ENCODE results near the gene RILPL2. TPM values are rescaled to one million over a fixed set of nuclear protein-coding genes. Genes with fewer than 3 reads are reported as not detected.
"Not testable (repeated sequence)": the region's sequence is repeated elsewhere in the genome, so short reads cannot be mapped to it uniquely, and the experiment has no call there.

RILPL2 gene, protein sequence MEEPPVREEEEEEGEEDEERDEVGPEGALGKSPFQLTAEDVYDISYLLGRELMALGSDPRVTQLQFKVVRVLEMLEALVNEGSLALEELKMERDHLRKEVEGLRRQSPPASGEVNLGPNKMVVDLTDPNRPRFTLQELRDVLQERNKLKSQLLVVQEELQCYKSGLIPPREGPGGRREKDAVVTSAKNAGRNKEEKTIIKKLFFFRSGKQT
- 2.0 and 2.2 TPM in 2 replicates for total RNA-seq (2014; rRNA removed; shearing (Covaris generic))
- polyA plus RNA-seq (2015; cell fraction: cytosol; rRNA removed) = 3.1 and 3.2 TPM in 2 replicates
- 0.62 and 0.66 TPM in 2 replicates for polyA plus RNA-seq (2015; cell fraction: nucleus; rRNA removed)

DNA sequence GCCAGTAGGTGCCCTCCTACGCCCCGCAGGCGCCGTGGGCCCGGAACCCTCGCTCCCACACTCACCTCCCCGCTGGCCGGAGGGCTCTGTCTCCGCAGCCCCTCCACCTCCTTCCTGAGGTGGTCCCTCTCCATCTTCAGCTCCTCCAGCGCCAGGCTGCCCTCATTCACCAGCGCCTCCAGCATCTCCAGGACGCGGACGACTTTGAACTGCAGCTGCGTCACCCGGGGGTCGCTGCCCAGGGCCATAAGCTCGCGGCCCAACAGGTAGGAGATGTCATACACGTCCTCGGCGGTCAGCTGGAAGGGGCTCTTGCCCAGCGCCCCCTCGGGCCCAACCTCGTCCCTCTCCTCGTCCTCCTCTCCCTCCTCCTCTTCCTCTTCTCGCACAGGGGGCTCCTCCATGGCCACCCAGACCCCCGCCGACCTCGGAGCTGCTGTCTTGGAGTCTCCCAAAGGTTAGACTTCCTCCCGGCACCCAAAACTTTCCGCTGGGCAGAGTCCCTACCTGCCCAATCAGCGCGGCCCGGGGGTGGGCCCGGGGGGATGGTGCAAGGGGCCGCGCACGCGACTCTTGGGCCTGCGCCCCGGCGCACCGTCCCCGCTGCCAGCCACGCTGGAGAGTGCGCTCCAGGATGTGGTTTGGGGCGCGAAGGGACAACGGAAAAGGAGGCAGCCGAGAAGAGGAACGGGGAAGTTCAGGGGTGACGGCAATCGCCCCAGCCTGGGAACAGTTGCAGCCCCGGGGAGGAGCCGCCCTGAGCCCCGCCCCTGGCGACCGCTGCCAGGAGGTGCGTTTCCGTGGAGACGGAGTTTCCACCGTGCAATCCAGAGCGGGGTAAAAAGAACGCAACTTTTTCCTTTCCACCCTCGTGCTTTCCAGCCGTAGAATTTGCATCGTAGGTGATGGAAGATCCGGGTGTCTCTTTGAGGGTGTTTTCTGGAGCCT is at the start of gene RILPL2:
RILPL2 (minus strand) TSS at position 668 of the 948 bp plus-strand sequence; CDS start at position 404, 264 bp downstream.
- in situ Hi-C loops (cut with HindIII; ENCODE audit: low pct_unique_long_range_greater_than_20kb, low sequenced_read_pairs) = no loop called here
- DNase-seq (ENCODE audit: low read depth, low spot score) = peak; percentile 76

DNA sequence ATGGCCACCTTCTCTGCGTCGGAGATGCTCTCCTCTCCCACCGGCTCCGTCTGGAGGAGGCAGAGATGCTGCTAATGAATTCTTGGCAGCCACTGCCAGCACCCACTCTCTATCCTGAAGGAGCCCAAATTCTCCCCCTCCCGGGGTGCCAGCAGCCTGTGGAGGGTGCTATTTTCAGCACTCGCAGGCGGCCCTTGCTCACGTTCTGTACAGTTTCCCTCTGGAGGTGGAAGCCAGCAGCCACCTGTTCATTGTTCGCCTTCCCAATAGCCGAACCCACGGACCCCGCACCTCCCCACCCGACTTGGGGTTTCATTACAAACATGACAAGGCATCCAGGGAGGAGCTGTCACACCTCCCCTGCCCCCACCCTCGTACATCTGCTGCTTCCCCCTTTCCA is 49.3 kb upstream of the RILPL2 start:
- in situ Hi-C loops (cut with HindIII; ENCODE audit: low pct_unique_long_range_greater_than_20kb, low sequenced_read_pairs) = no loop called here
- DNase-seq (ENCODE audit: low read depth, low spot score) = no peak

DNA sequence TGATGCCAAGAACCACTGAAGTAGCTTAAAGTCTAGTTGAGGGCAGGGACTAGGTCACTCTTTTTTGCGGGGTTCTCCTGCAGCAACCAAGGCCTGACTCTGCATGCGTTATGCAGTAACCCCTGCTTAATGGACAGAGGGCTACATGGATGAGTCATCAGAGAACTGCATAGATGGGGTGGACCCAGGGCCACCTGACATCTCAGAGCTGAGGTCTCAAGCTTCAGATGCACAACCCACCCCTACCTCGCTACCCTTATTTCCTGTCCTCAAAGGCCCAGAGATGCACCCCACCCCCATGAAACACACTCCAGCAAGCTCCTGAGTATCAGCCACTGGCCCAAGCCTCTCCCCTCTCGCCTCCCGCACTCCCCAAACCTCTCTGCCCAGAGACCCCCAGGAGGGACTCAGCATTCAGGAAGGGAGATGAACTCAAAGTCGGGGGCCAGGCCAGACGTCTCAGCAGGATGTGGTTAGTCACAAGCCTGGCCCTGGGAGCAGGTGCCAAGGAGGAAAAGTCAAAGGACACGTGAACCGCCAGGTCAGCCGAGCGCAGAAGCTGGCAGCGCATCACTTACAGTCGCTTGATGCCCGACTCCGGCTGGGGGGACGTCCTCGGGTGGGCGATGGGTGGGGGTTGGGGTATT is 47.2 kb upstream of the RILPL2 start:
- in situ Hi-C loops (cut with HindIII; ENCODE audit: low pct_unique_long_range_greater_than_20kb, low sequenced_read_pairs) = no loop called here
- no peak for DNase-seq (ENCODE audit: low read depth, low spot score)

DNA sequence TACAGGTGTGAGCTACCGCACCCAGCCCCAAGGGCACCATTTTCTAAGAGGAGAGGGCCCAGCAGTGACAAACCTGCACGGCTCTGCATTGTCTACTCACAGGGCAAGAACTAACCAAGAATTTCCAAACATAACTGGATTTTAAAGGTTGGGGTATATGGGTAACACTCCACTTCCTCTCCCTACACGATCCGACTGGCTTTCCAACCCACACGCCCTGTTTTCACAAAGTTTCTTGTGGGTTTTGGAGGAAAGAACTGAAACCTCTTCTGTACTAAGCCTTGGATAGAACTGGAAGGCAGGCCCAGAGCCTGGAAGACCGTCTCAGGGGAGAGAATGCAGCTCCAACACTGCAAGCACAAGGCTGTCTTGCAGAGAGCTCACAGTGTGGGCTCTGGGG is 46.4 kb upstream of the RILPL2 start:
- in situ Hi-C loops (cut with HindIII; ENCODE audit: low pct_unique_long_range_greater_than_20kb, low sequenced_read_pairs) = no loop called here
- no peak for DNase-seq (ENCODE audit: low read depth, low spot score)

DNA sequence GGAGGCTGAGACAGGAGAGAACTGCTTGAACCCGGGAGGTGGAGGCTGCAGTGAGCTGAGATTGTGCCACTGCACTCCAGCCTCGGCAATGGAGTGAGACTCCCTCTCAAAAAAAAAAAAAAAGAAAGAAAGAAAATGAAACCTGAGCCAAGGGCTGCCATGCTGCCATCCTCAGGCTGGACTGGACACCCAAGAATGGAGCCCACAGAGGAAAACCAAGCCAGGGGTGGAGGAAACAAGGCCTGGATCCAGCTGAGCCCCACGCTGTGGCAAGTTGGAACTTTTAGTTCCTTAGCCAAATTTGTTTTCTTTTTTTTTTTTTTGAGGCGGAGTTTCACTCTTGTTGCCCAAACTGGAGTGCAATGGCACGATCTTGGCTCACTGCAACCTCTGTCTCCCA is 44.8 kb upstream of the RILPL2 start:
- DNase-seq (ENCODE audit: low read depth, low spot score); in situ Hi-C loops (cut with HindIII; ENCODE audit: low pct_unique_long_range_greater_than_20kb, low sequenced_read_pairs): not testable (repeated sequence)

DNA sequence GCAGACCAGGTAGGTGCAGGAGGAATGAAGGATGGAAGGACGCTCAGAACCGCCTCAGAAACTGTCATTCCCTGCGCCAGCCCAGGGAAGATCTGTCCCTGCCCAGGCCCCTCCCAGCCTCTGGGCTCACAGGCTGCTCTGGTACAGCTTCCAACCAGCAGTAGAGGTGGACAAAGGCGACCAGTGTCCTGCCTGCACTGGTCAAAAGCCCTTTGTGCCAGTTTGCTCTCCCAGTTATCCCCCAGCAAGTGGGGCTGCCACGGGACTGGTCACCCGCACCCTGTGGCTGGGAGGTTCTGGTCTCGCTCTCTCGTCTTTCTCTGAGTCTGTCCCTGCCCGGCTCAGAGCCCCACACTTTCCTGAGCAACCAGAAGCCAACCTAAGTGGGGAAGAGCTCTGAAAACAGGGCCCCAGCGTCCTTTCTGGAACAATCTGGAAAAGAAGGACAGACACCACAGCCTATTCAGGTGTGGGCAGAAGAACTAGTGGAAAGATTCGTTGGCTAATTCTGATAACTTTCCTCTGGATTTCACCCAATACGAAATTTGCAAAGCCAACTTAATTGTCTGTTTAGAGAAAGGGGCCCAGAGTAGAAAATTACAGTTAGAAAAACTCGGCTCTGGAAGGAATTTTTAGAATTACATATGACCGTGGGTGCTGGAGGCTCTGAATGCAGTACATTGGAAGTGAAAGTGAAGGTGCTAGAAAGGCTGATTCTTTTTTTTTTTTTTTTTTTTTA is 43.1 kb upstream of the RILPL2 start:
- peak; percentile 96 for DNase-seq (ENCODE audit: low read depth, low spot score)
- in situ Hi-C loops (cut with HindIII; ENCODE audit: low pct_unique_long_range_greater_than_20kb, low sequenced_read_pairs) = no loop called here

DNA sequence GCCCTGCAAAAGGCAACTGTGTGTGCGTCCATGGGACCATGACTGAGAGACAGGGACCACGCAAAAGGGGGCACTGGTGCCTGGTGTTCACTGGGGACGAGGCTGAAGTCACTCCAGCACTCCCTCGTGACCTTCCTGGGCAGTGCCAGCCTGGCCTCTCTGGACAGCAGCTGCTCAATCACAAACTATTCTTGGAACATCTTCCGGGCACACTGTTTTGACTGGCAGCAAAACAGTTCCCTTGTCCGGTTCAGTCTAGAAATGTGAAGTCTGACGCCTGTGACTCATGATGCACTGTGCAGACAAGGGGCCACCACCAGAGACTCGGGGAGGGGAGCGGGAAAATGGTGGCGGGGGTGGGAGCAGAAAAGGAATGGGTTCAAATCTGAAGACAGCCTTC is 42.3 kb upstream of the RILPL2 start:
- peak; percentile 74 for DNase-seq (ENCODE audit: low read depth, low spot score)
- in situ Hi-C loops (cut with HindIII; ENCODE audit: low pct_unique_long_range_greater_than_20kb, low sequenced_read_pairs) = no loop called here

DNA sequence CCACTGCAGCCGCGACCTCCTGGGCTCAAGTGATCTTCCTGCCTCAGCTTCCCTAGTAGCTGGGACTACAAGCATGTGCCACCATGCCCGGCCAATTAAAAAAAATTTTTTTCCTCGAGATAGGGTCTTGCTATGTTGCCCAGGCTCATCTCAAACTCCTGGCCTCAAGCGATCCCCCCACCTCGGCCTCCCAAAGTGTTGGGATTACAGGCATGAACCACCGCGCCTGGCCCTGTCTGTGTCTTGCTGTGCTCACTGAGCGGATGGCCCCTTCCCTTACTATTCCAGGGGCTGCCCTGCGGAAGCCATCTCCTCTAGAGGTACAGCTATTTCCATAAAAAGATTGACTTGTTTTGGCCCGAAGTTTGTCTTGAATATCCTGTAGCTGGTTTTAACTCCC is 41.6 kb upstream of the RILPL2 start:
- in situ Hi-C loops (cut with HindIII; ENCODE audit: low pct_unique_long_range_greater_than_20kb, low sequenced_read_pairs) = no loop called here
- no peak for DNase-seq (ENCODE audit: low read depth, low spot score)

DNA sequence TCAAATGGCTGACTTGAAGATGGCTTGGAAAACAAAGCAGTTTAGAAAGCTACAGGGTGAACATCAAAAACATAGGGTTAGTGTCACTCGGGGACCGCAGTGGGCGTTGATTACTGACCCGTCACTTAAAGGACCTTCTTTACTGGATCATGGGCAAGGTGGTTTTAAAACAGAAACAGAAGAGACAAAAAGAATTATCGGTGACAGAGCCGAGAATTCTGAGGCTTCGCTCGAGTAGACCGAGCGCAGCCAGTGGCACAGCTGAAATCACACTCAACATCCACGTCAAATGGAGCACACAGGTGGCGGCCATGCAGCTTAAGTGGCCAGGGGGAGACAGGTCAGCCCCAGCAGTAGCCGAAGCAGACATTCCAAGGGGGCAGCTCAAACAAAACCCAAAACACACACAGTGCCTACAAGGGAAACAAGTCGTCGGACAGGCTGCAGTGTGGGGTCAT is 38.8 kb upstream of the RILPL2 start:
- in situ Hi-C loops (cut with HindIII; ENCODE audit: low pct_unique_long_range_greater_than_20kb, low sequenced_read_pairs) = no loop called here
- DNase-seq (ENCODE audit: low read depth, low spot score) = no peak

DNA sequence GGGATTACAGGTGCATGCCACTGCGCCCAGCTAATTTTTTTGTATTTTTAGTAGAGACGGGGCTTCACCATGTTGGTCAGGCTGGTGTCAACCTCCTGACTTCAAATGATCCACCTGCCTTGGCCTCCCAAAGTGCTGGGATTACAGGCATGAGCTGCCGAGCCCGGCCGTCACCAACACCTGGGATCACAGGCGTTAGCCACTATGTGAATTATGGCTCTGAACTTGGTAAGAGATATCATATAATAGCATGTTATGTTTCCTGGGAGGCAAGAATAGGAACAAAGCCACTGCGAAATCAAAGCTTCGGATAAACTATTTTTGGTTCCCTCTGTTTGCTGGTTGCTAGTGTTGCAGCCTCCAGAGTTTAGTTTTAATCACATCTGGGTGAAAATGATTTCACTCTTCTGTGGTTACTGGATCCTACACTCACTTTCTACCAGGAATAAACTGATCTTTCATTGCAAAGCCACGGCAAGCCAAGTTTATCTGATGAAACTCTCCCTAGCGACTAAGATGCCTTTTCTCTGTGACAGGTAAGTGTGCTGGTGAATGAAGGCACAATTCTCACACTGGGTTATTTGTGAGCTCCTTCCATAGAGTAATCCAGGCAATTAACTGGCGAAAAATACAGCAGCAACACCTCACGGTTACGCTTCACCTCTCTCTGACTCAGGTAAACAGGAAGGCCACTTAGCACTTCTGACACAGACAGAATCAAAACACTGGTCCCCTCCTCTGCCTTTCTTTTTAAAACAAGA is 38.2 kb upstream of the RILPL2 start:
- in situ Hi-C loops (cut with HindIII; ENCODE audit: low pct_unique_long_range_greater_than_20kb, low sequenced_read_pairs) = no loop called here
- DNase-seq (ENCODE audit: low read depth, low spot score) = no peak

DNA sequence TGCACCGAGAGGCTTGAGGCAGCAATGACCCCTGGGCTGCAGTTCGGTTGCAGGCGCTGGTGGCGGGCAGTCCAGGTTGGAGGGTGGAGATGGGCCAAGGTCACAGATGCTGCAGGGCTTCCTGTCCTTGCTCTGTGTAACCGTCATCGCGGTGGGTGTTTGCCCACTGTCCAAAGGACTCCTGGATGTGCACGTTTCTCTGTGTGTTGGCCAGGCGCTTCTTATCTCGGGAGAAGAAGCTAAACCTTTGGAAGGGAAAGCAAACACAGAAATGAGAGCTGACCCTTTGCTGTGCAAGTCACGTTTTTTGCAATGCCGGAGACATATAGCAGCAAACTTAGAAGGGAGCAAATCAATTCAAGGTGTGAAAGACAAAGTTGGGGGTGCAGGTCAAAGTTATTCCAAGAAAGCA is 36.0 kb upstream of the RILPL2 start:
- in situ Hi-C loops (cut with HindIII; ENCODE audit: low pct_unique_long_range_greater_than_20kb, low sequenced_read_pairs) = no loop called here
- DNase-seq (ENCODE audit: low read depth, low spot score) = no peak

DNA sequence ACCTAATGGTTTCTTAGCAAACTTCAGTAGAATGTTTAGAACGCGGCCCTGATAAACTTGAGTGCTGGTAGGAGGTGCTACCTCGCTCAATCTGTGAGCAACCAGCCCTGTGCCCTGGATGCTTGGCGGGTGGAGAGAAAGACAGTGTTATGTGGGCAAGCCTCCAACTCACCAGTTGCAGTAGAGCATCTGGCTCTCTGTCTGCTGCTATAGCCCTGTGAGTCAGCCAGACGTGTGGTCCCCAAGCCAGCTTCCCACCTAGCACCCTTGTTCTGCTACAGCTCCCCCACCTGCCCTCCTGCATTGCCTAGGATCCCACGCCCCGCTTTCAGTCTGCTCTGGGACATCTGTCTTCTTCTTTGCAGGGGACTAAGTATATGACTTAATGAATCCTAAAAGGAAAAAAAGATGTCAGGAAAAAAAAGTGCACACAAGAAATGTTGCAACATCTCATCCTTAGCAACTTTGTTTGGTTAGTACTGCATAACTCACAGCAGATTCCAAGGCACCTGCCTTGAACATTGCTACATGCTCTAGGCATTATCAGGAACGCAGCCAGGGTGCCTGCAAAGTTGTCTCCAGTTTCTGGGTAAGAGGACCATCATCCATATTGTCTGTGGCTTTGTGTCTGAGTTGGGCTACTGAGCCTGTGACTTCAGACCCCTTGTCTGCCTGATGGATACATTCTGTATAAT is 35.0 kb upstream of the RILPL2 start:
- no peak for DNase-seq (ENCODE audit: low read depth, low spot score)
- in situ Hi-C loops (cut with HindIII; ENCODE audit: low pct_unique_long_range_greater_than_20kb, low sequenced_read_pairs) = no loop called here

DNA sequence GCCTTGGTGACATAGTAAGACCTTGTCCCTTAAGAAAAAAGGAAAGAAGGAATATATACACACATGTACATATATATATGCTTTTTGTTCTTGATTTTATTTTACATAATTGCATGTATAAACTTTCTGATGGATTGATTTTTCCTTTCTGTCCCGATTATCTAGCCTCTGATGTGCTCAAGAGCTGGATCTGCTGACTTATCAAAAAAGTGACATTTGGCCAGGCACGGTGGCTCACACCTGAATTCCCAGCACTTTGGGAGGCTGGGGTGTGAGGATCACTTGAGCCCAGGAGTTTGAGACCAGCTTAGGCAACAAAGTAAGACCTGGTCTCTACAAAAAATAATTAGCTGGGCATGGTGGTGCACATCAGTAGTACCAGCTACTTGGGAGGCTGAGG is 33.5 kb upstream of the RILPL2 start:
- in situ Hi-C loops (cut with HindIII; ENCODE audit: low pct_unique_long_range_greater_than_20kb, low sequenced_read_pairs) = no loop called here
- DNase-seq (ENCODE audit: low read depth, low spot score) = no peak

DNA sequence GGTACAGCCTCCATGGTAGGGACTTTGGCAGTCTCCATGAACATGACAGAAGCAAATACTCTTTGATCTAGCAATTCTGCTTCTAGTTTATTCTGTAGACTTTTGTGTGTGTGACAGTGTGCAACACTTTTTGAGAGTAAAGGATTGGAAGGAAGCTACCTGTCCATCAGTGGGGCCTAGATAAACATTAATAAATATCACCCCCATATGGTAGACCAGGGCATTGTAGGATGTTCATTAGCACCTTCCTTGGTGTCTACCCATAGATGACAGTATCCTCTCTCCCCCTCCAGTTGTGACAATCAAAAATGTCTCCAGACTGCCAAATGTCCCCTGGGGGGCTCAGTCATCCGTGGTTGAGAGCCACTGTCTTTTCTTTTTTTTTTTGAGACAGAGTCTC is 32.3 kb upstream of the RILPL2 start:
- peak; percentile 32 for DNase-seq (ENCODE audit: low read depth, low spot score)
- in situ Hi-C loops (cut with HindIII; ENCODE audit: low pct_unique_long_range_greater_than_20kb, low sequenced_read_pairs) = no loop called here

DNA sequence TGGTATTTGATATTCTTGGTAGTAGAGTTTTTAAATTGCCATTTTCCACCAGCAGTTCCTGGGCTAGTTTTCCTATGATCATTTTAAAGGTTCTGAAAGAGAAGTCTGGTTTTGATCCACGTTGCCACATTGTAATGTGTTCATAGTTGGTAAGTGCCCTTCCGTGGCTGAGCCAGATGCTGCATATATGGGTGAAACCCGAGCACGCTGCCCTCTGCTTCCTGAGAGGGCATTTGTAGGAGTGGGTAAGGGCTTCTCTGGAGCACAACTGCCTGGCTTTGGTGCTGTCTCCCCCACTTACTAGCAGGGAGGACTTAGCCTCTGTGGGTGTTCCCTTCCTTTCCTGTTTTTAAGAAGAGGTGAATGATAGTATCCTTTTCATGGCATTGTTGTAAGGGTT is 28.6 kb upstream of the RILPL2 start:
- in situ Hi-C loops (cut with HindIII; ENCODE audit: low pct_unique_long_range_greater_than_20kb, low sequenced_read_pairs) = no loop called here
- no peak for DNase-seq (ENCODE audit: low read depth, low spot score)

DNA sequence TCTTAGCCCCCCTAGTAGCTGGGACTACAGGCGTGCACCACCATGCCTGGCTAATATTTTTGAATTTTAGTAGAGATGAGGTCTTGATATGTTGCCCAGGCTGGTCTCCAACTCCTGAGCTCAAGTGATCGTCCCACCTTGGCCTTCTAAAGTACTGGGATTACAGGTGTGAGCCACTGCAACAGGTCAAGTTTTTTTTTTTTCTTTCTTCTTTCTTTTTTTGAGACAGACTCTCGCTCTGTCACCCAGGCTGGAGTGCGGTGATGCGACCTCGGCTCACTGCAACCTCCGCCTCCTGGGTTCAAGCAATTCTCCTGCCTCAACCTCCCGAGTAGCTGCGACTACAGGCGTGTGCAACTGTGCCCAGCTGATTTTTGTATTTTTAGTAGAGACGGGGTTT is 26.7 kb upstream of the RILPL2 start:
- DNase-seq (ENCODE audit: low read depth, low spot score); in situ Hi-C loops (cut with HindIII; ENCODE audit: low pct_unique_long_range_greater_than_20kb, low sequenced_read_pairs): not testable (repeated sequence)

Measured in SK-MEL-5 (cell line).